HG02610 (cell line): ENCODE measurements around the gene CLHC1.
"Not testable (repeated sequence)": the region's sequence is repeated elsewhere in the genome, so short reads cannot be mapped to it uniquely, and the experiment has no call there.

ENCODE experiments used
- ATAC-seq: cut with Tn5 transposase; IDR thresholded peaks from one replicate; pipeline ENCODE4 v1.9.1; 2021; ENCODE audit warnings: mild to moderate bottlenecking, moderate library complexity; ENCODE audit not compliant: unreplicated experiment

Gene CLHC1

GRCh38 chr2:55137024-55137958 is 94.8 kb downstream of the CLHC1 start:
- no peak for ATAC-seq

GRCh38 chr2:55136138-55136541 is 96.0 kb downstream of the CLHC1 start:
- no peak for ATAC-seq

- ATAC-seq, result no peak
Observed at GRCh38 chr2:55135491-55135890, 96.6 kb downstream of the CLHC1 start.

- ATAC-seq, result no peak
Observed at GRCh38 chr2:55134316-55134706, 97.8 kb downstream of the CLHC1 start.

GRCh38 chr2:55133467-55134315 is 98.4 kb downstream of the CLHC1 start:
- peak; percentile 90 for ATAC-seq

GRCh38 chr2:55130849-55131248 is 101.2 kb downstream of the CLHC1 start:
- ATAC-seq, result no peak

GRCh38 chr2:55126643-55127042 is 105.5 kb downstream of the CLHC1 start:
- ATAC-seq, result not testable (repeated sequence)
